Heart right ventricle (tissue), 16 donors: ENCODE measurements around the gene MAGEB16. TPM values are rescaled to one million over a fixed set of nuclear protein-coding genes. Genes with fewer than 3 reads are reported as not detected.

ENCODE experiments used
- ATAC-seq, 8 donors: fragments of 200-7000 bp; cut with Tn5 transposase; one replicate each; pipeline ENCODE4 v1.9.1; 2020; ENCODE audit warnings: mild to moderate bottlenecking in 8 of 8, moderate library complexity in 8 of 8, moderate number of reproducible peaks in 1 of 8
- DNase-seq, 2 donors: peaks; one replicate each; pipeline ENCODE4 v3.0.0-alpha.2; 2020
- H3K27ac ChIP-seq, 10 donors: fragments of 200-600 bp; sonication (generic) in 2 of 10; one replicate each; pipeline versions ENCODE4 v1.5.0 to v1.8.0; 2020 to 2022; ENCODE audit warnings: mild to moderate bottlenecking in 3 of 10
- H3K27me3 ChIP-seq, 7 donors: fragments of 200-600 bp; one replicate each; pipeline ENCODE4 v1.8.0; 2021 to 2022; ENCODE audit warnings: mild to moderate bottlenecking in 2 of 7
- H3K36me3 ChIP-seq, 9 donors: fragments of 200-600 bp; sonication (generic) in 1 of 9; one replicate each; pipeline versions ENCODE4 v1.5.0 to v1.8.0; 2020 to 2022; ENCODE audit warnings: mild to moderate bottlenecking in 2 of 9
- H3K4me1 ChIP-seq, 9 donors: fragments of 200-600 bp; sonication (generic) in 1 of 9; one replicate each; pipeline versions ENCODE4 v1.5.0 to v1.8.0; 2020 to 2022; ENCODE audit warnings: mild to moderate bottlenecking in 4 of 9
- H3K4me3 ChIP-seq, 10 donors: fragments of 200-600 bp; sonication (generic) in 2 of 10; one replicate each; pipeline versions ENCODE4 v1.5.0 to v1.8.0; 2020 to 2022; ENCODE audit warnings: mild to moderate bottlenecking in 7 of 10, moderate library complexity in 2 of 10
- H3K9me3 ChIP-seq, 11 donors: fragments of 200-600 bp in 10 of 11; sonication (generic) in 2 of 11; one replicate each; pipeline versions ENCODE4 v1.5.0 to v1.8.0; 2013 to 2022; ENCODE audit warnings: mild to moderate bottlenecking in 2 of 11, control low read depth in 1 of 11, moderate library complexity in 1 of 11
- CTCF ChIP-seq, 9 donors: fragments of 200-600 bp; sonication (generic) in 2 of 9; IDR thresholded peaks; one replicate each; pipeline versions ENCODE4 v1.5.0 to v1.8.0; 2021 to 2022; ENCODE audit warnings: antibody characterized with exemption in 9 of 9, mild to moderate bottlenecking in 5 of 9, moderate library complexity in 1 of 9
- WGBS, 2 donors: extraction: QIAGEN DNeasy Blood & Tissue Kit; methylation state at CpG; one replicate each; pipeline ENCODE4 v1.1.7; 2013; ENCODE audit warnings: inconsistent platforms in 1 of 2; 5-methylcytosine and 5-hydroxymethylcytosine counted together
- intact Hi-C, 10 donors: fragments of 100-400 bp; cut with DNase I; formaldehyde crosslinking; loops; one replicate each; pipeline versions ENCODE4 v1.11.1 to v1.14.2; 2022
- polyA plus RNA-seq, 2 donors: library from polyadenylated mRNA; stranded (reverse); fragments of 200-250 nt; gene quantifications; one replicate each; pipeline ENCODE4 v1.2.3, GENCODE V29; 2013
- total RNA-seq, 10 donors: library from RNA; stranded (reverse); fragmentation: NEBNext Ultra II Directional in 3 of 10; extraction: Animal tissue kit (Norgen Biotek cat#: 25700) in 3 of 10; gene quantifications; one replicate each; pipeline versions ENCODE4 v1.2.1 to v1.2.4, GENCODE V29; 2021 to 2023
- donor health status: Arrhythmogenic right ventricular cardiomyopathy.
- donor health status: ischemic (EF 13 %, LVEDD 7.1; RV severe dilation, severe dysfunction).
- donor health status: healthy with polysubstance abuse.
- donor health status: DM: no; HTN: yes; CAD: no.
- donor health status: DM: no; HTN: no; CAD: no.
- donor health status: ischemic (EF 25% LVEDD 6.9; RV normal size, moderate dysfunction).
- donor health status: ischemic (EF 25% LVEDD 5.7; RV mildly dilated, moderate dysfunction).
- donor health status: healthy.
- donor health status: DM: yes; HTN: yes; CAD: no.
- donor health status: Ischemic cardiomyopathy.
- donor health status: ischemic (EF 35%, LVEDD 5.7; RV mildly dilated, moderate dysfunction).
- donor health status: nonischemic (EF 11% LVEDD 7.7; RV severe dilation, severe dysfunction).
- donor health status: DM: yes; HTN: yes; CAD: no.
- donor health status: PGD.
- donor health status: ischemic (EF 29% LVEDD 5.4; RV normal size, mild dysfunction).
- donor health status: nonischemic (EF 23%, LVEDD 6.1; RV moderate dilation, normal function).

The MAGEB16 gene
- total and polyA plus RNA-seq, 12 donors: not detected

- DNase-seq (no peak), ATAC-seq (peak in 1 of 8 donors; percentile 29)
- Histone ChIP-seq H3K27ac (no peak overlapping the region), H3K4me3 (no peak overlapping the region), H3K36me3 (no peaks in the 10 kb centered on the region), H3K27me3 (peaks cover 0 to 4% (median 0%) of the 10 kb centered on the region in 7 donors), H3K4me1 (no peaks in the 10 kb centered on the region), H3K9me3 (no peaks in the 10 kb centered on the region)
- no peak for TF ChIP-seq CTCF (IDR thresholded peaks at IDR 0.05)
- 68 to 87% methylated on average over 3 of the region's 3 CpGs for WGBS, 2 donors
- intact Hi-C loops: no loop called here
Measured at GRCh38 chrX:35829501-35829900, 31.4 kb downstream of the MAGEB16 start.

- 26 to 42% methylated on average over 2 of the region's 2 CpGs for WGBS, 2 donors
- Histone ChIP-seq H3K27ac (no peak overlapping the region), H3K27me3 (no peaks in the 10 kb centered on the region), H3K4me3 (no peak overlapping the region), H3K9me3 (no peaks in the 10 kb centered on the region), H3K36me3 (no peaks in the 10 kb centered on the region), H3K4me1 (no peaks in the 10 kb centered on the region)
- DNase-seq (no peak), ATAC-seq (no peak)
- TF ChIP-seq CTCF (IDR thresholded peaks at IDR 0.05): no peak
- intact Hi-C loops: no loop called here
Measured at GRCh38 chrX:35841872-35842271, 43.7 kb downstream of the MAGEB16 start.

GRCh38 chrX:35842674-35843073 is 44.5 kb downstream of the MAGEB16 start:
- DNase-seq (no peak), ATAC-seq (no peak)
- Histone ChIP-seq H3K27me3 (no peaks in the 10 kb centered on the region), H3K36me3 (no peaks in the 10 kb centered on the region), H3K4me3 (no peak overlapping the region), H3K9me3 (no peaks in the 10 kb centered on the region), H3K4me1 (no peaks in the 10 kb centered on the region), H3K27ac (no peak overlapping the region)
- WGBS, 2 donors: 27 to 36% methylated on average over 3 of the region's 3 CpGs
- intact Hi-C loops: no loop called here
- no peak for TF ChIP-seq CTCF (IDR thresholded peaks at IDR 0.05)

DNA sequence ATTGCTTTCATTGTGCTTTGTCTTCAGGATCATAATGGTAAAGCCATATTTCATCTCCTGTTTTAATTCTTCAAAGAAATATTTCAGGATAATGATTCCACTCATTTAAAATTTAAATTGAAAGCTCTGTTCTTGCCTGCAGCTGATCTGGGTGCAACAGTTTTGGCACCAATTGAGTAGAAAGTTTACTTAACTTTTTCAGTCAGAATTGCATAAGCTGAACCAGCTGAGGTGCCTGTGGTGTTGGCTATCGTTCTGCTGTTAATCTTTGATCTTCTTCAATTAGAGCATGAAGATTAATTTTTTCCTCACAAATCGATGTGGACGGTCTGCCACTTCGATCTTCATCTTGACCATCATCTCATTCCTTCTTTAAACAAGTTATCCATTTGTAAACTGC is 49.6 kb downstream of the MAGEB16 start:
- 86 to 95% methylated on average over 4 of the region's 4 CpGs for WGBS, 2 donors
- no peaks in the 10 kb centered on the region for H3K27me3 ChIP-seq
- no peak for TF ChIP-seq CTCF (IDR thresholded peaks at IDR 0.05)
- DNase-seq: no peak
- H3K4me1 ChIP-seq: no peaks in the 10 kb centered on the region
- no peak overlapping the region for H3K4me3 ChIP-seq
- intact Hi-C loops: no loop called here
- H3K36me3 ChIP-seq: no peaks in the 10 kb centered on the region
- H3K27ac ChIP-seq: no peak overlapping the region
- no peak for ATAC-seq
- H3K9me3 ChIP-seq: no peaks in the 10 kb centered on the region

Other genes starting within 250 kb of the MAGEB16 start
- gene CFAP47, start 121.4 kb downstream of the MAGEB16 start, total RNA-seq: under 1 TPM in 2 of 10 donors, not detected in 8; 0.05 to 0.07 TPM
- gene CFAP47, start 121.4 kb downstream of the MAGEB16 start, polyA plus RNA-seq: not detected